Effector memory CD4-positive, alpha-beta T cell (primary cell): ENCODE measurements around the gene EPS8L2.
"Not testable (repeated sequence)": the region's sequence is repeated elsewhere in the genome, so short reads cannot be mapped to it uniquely, and the experiment has no call there.

ENCODE experiments used
- DNase-seq, 3 donors: peaks; one replicate each; pipeline ENCODE4 v3.0.0-alpha.2; 2020
- H3K27ac ChIP-seq: 2 replicates; pipeline ENCODE4 v1.7.0; 2013; ENCODE audit warnings: mild to moderate bottlenecking, low read length, moderate library complexity; ENCODE audit not compliant: insufficient read depth, poor library complexity, severe bottlenecking
- H3K27me3 ChIP-seq: replicated peaks from 2 replicates; pipeline ENCODE4 v1.7.0; 2013; ENCODE audit warnings: mild to moderate bottlenecking, low read length; ENCODE audit not compliant: insufficient read depth, control insufficient read depth, poor library complexity, severe bottlenecking
- H3K36me3 ChIP-seq: 2 replicates; pipeline ENCODE4 v1.7.0; 2013; ENCODE audit warnings: mild to moderate bottlenecking, low read length, moderate library complexity; ENCODE audit not compliant: control insufficient read depth, insufficient read depth
- H3K4me1 ChIP-seq: 2 replicates; pipeline ENCODE4 v1.7.0; 2013; ENCODE audit warnings: low read length, mild to moderate bottlenecking; ENCODE audit not compliant: control insufficient read depth, insufficient read depth, poor library complexity, severe bottlenecking
- H3K4me3 ChIP-seq: 2 replicates; pipeline ENCODE4 v1.7.0; 2013; ENCODE audit warnings: low read length, low read depth, mild to moderate bottlenecking; ENCODE audit not compliant: insufficient read depth, poor library complexity, severe bottlenecking
- H3K9me3 ChIP-seq: 2 replicates; pipeline ENCODE4 v1.7.0; 2013; ENCODE audit warnings: mild to moderate bottlenecking, low read length, moderate library complexity; ENCODE audit not compliant: control insufficient read depth

The EPS8L2 gene

DNA sequence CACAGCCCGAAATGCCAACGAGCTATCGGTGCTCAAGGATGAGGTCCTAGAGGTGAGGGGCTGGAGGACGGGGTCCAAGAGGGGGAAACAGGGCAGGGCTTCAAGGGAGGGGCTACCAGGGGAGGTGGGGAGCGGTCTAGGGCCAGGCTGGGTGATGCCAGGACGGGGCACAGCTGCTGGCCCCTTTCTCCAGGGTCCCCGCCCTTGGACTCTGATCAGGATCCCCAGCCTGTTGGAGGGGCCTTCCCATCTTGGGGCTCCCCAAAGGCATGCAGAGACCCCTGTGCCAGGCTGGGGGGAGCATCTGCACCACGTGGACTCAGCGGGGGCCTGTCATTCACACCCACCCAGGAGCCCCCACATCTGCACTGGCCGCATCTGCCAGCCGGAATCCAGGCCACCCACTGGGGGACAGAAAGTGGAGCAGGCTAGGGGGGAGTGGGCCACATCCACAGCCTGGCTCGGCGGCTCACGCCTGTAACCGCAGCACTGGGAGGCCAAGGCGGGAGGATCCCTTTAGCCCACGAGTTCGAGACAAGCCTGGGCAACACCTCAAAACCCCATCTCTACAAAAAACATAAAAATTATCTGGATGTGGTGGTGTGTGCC lies 18.9 kb downstream of the EPS8L2 start:
- H3K36me3 ChIP-seq: no peaks in the 10 kb centered on the region
- H3K27ac ChIP-seq: no peak overlapping the region
- peak overlapping the region; percentile 57 for H3K4me3 ChIP-seq
- no peak for DNase-seq
- H3K9me3 ChIP-seq: no peaks in the 10 kb centered on the region
- H3K27me3 ChIP-seq: peaks cover 10% of the 10 kb centered on the region
- H3K4me1 ChIP-seq: peaks cover 47% of the 10 kb centered on the region

DNA sequence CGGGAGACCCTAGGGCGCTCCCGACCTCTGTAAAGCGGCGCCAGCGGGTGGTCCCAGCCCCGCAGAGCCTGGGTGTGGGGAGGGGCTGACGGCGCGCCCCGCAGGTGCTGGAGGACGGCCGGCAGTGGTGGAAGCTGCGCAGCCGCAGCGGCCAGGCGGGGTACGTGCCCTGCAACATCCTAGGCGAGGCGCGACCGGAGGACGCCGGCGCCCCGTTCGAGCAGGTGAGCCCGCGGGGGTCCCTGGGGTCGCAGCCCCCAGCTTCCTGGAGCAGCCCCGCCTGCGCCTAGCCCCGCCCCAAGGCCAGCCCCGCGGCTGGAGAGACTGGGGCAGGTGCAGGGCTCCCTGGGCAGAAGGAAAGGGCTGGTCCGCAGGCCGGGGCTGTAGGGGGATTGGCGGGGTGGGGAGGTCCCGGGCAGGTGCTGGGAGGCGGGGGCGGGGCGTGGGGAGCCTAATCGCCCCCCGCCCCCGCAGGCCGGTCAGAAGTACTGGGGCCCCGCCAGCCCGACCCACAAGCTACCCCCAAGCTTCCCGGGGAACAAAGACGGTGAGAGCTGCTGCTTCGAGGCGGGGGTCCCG lies 19.7 kb downstream of the EPS8L2 start:
- DNase-seq: no peak
- Histone ChIP-seq H3K27me3 (peaks cover 8% of the 10 kb centered on the region), H3K27ac (no peak overlapping the region), H3K36me3 (no peaks in the 10 kb centered on the region), H3K9me3 (no peaks in the 10 kb centered on the region), H3K4me3 (peak overlapping the region; percentile 57), H3K4me1 (peaks cover 47% of the 10 kb centered on the region)

DNA sequence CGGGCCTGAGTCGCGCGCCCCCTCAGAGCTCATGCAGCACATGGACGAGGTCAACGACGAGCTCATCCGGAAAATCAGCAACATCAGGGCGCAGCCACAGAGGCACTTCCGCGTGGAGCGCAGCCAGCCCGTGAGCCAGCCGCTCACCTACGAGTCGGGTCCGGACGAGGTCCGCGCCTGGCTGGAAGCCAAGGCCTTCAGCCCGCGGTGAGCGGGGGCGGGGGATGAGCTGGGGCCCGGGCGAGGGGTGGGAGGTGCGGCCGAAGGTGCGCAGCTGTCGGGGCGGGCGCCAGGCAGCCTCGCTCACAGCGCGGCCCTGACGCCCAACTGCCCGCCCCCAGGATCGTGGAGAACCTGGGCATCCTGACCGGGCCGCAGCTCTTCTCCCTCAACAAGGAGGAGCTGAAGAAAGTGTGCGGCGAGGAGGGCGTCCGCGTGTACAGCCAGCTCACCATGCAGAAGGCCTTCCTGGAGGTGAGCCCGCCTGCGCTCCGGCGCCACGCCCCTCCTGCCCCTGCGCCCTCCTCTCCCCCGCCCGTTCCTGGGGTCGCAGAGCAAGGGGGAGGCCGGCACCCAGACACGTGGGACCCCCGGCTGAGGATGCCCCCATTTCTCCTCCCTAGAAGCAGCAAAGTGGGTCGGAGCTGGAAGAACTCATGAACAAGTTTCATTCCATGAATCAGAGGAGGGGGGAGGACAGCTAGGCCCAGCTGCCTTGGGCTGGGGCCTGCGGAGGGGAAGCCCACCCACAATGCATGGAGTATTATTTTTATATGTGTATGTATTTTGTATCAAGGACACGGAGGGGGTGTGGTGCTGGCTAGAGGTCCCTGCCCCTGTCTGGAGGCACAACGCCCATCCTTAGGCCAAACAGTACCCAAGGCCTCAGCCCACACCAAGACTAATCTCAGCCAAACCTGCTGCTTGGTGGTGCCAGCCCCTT lies 20.5 kb downstream of the EPS8L2 start:
- Histone ChIP-seq H3K4me1 (peaks cover 40% of the 10 kb centered on the region), H3K27ac (no peak overlapping the region), H3K9me3 (no peaks in the 10 kb centered on the region), H3K4me3 (peak overlapping the region; percentile 57), H3K27me3 (peaks cover 7% of the 10 kb centered on the region), H3K36me3 (no peaks in the 10 kb centered on the region)
- peak in 2 of 3 donors; percentile 24 to 31 for DNase-seq

DNA sequence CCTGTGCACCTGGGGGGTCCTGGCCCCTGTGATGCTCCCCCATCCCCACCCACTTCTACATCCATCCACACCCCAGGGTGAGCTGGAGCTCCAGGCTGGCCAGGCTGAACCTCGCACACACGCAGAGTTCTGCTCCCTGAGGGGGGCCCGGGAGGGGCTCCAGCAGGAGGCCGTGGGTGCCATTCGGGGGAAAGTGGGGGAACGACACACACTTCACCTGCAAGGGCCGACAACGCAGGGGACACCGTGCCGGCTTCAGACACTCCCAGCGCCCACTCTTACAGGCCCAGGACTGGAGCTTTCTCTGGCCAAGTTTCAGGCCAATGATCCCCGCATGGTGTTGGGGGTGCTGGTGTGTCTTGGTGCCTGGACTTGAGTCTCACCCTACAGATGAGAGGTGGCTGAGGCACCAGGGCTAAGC lies 21.3 kb downstream of the EPS8L2 start:
- no peaks in the 10 kb centered on the region for H3K9me3 ChIP-seq
- H3K4me1 ChIP-seq: peaks cover 33% of the 10 kb centered on the region
- H3K27me3 ChIP-seq: peaks cover 2% of the 10 kb centered on the region
- no peaks in the 10 kb centered on the region for H3K36me3 ChIP-seq
- no peak for DNase-seq
- H3K4me3 ChIP-seq: no peak overlapping the region
- H3K27ac ChIP-seq: no peak overlapping the region

DNA sequence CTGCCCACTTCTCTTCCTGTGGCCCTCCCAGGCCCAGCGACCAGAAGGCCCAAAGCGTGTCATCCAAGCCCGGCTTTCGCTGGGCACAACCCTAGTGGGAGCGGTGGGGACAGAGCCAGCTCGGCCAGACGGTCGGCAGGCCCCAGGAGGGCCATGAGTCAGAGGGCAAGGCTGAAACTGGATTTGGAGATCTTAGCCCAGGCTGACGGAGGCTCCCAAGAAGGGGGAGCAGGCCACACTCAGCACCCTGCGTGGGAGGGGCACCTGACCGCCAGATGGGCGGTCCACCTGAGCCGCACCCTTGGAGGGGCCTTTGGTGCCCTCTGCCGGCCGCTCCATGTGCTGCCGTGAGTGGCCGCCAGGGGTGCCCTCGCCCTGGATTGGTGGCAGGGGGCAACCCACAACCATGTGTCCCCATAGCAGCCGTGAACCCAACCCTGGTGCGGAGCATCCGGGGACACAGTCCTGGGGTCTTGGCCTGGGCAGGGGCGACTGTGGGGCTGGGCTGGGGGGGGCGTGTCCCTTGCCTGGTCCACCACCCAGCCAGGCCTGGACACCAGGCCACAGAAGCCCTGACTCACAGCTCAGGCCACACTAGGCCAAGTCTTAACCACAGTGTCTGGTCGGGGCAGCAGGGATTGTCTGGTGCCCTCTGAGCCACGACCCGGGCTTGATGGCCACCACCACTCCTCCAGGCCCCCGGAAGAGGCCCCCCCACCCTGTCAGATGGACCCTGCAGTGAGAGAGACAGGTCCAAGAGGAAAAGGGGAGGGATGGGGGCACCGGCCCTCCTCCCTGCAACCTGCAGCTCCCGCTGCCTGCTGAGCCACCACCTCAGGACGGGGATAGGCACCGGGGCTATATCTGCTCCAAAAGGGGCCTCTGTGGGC lies 22.1 kb downstream of the EPS8L2 start:
- no peak overlapping the region for H3K4me3 ChIP-seq
- DNase-seq: peak; percentile 63 to 75 (median 67)
- H3K4me1 ChIP-seq: peaks cover 27% of the 10 kb centered on the region
- no peak overlapping the region for H3K27ac ChIP-seq
- no peaks in the 10 kb centered on the region for H3K27me3 ChIP-seq
- no peaks in the 10 kb centered on the region for H3K36me3 ChIP-seq
- no peaks in the 10 kb centered on the region for H3K9me3 ChIP-seq

DNA sequence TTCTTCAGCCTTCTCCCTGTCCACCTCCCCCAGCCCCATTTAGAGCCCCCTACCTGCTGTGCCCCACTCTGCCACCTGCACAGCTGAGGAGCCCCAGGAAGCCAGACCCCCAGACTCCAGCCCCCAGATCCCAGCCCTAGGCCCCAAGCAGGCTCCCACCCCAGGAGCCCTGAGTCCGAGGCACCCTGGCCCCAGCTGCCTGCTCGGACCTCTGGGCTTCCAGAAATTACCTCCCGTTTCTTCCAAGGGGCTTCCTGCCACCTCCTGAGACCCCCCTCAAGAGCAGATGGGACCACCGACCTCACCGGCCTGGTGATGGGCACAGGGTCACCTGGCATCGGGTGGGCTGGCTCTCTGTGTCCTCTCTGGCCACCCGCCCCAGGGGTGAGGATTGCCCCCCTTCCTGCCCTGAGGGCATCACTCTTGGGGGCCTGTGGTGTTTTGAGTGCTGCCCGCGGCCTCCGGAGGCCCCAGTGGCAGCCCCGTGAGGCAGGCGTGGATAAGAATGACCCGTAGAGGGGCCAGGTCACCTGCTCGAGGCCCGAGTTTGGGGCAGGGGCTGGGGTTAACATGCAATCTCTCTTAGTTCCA lies 23.0 kb downstream of the EPS8L2 start:
- no peaks in the 10 kb centered on the region for H3K27me3 ChIP-seq
- no peak overlapping the region for H3K4me3 ChIP-seq
- no peaks in the 10 kb centered on the region for H3K36me3 ChIP-seq
- no peak overlapping the region for H3K27ac ChIP-seq
- H3K4me1 ChIP-seq: peaks cover 26% of the 10 kb centered on the region
- no peaks in the 10 kb centered on the region for H3K9me3 ChIP-seq
- DNase-seq: no peak

DNA sequence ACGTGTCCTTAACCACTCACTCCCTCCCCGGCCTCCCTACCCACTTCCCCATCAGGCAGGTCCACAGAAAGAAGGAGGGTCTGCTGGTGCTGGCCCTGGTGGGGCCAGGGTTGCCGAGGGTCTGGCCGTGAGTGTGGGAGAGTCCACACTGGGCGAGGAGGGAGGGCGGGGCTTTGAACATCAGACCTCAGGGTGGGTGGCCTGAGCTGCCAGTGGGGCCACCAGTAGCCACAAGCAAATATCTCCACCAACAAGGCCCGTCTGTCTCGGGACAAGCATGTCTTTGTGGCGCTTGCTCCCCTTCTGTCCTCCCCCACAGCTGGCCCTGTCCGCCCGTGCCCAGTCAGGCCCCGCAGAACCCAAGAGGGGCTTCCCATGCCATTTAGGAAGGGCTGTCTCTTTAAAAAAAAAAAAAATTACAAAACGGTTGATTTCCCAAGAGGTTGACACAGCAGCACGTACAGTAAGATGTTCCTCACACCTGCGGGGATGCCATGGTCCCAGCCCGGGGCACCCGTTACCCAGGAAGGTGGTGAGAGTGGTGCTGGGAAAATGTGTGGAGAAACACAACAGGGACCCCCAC lies 23.6 kb downstream of the EPS8L2 start:
- Histone ChIP-seq H3K4me1 (peaks cover 26% of the 10 kb centered on the region), H3K27me3 (no peaks in the 10 kb centered on the region), H3K36me3 (no peaks in the 10 kb centered on the region), H3K4me3 (no peak overlapping the region), H3K9me3 (no peaks in the 10 kb centered on the region), H3K27ac (no peak overlapping the region)
- no peak for DNase-seq

DNA sequence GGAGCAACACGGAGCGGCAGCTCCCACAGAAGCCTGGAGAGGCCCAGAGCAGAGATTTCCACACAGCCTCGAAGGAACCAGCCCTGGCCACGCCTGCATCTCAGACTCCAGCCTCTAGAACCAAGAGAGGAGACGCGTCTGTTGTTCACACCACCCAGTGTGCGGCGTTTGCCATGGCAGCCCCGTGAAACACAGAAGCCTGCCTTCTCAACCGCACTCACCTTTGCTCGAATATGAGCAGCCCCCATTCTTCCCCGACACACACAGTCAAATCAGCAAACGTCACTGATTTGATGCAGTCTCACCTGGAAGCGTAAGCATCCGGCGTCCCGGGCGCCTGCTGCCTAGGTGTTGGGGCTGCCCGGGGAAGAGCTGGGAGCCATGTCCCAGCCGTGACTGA lies 27.0 kb downstream of the EPS8L2 start:
- Histone ChIP-seq H3K36me3 (no peaks in the 10 kb centered on the region), H3K4me1 (peaks cover 6% of the 10 kb centered on the region), H3K4me3 (no peak overlapping the region), H3K27ac (no peak overlapping the region), H3K9me3 (no peaks in the 10 kb centered on the region), H3K27me3 (no peaks in the 10 kb centered on the region)
- no peak for DNase-seq

DNA sequence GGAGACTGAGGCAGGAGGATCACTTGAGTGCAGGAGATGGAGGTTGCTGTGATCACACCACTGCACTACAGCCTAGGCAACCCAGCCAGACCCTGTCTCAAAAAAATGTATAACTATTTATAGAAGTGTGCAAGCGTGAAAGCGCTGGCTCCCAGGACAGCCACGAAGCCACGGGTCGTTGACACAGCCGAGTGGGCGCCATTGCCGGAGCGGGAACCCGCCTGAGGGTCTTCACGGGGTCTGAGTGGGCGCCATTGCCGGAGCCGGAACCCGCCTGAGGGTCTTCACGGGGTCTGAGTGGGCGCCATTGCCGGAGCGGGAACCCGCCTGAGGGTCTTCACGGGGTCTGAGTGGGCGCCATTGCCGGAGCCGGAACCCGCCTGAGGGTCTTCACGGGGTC lies 28.5 kb downstream of the EPS8L2 start:
- not testable (repeated sequence) for H3K9me3 ChIP-seq, H3K4me1 ChIP-seq, H3K27ac ChIP-seq, H3K4me3 ChIP-seq, DNase-seq, H3K27me3 ChIP-seq, H3K36me3 ChIP-seq
